HepG2 (cell line): ENCODE results near the gene CMTM4. TPM values are rescaled to one million over a fixed set of nuclear protein-coding genes. Genes with fewer than 3 reads are reported as not detected.
A peak's percentile ranks its signal among the peaks of the same experiment; 100 is the strongest.

Experiments
- ATRX ChIP-seq: sonication (generic); formaldehyde crosslinking; IDR thresholded peaks from 2 replicates; pipeline ENCODE4 v1.4.0; 2020; ENCODE audit warnings: missing genetic modification reagents, borderline replicate concordance
- EZH2 ChIP-seq: conservative IDR thresholded peaks from 2 replicates; pipeline ENCODE4 v1.6.1; 2012; ENCODE audit warnings: mild to moderate bottlenecking, low read depth, low read length, moderate library complexity
- MED13 ChIP-seq: sonication (generic); formaldehyde crosslinking; IDR thresholded peaks from 2 replicates; pipeline ENCODE4 v1.5.0; 2020; ENCODE audit warnings: missing genetic modification reagents
- POGZ ChIP-seq: sonication (generic); formaldehyde crosslinking; IDR thresholded peaks from 2 replicates; pipeline ENCODE4 v1.4.0; 2020; ENCODE audit warnings: mild to moderate bottlenecking, missing genetic modification reagents
- REPIN1 ChIP-seq: sonication (generic); formaldehyde crosslinking; IDR thresholded peaks from 2 replicates; pipeline ENCODE4 v1.8.0; 2022; ENCODE audit warnings: missing genetic modification reagents, low read depth, mild to moderate bottlenecking, borderline replicate concordance
- RFX1 ChIP-seq: fragments of 450-650 bp; IDR thresholded peaks from 2 replicates; pipeline ENCODE4 v1.6.1; 2017
- RNF219 ChIP-seq: sonication (generic); formaldehyde crosslinking; IDR thresholded peaks from 2 replicates; pipeline ENCODE4 v1.5.0; 2020; ENCODE audit warnings: mild to moderate bottlenecking, missing genetic modification reagents
- SSRP1 ChIP-seq: IDR thresholded peaks from 2 replicates; pipeline ENCODE4 v1.6.1; 2016; ENCODE audit warnings: control low read depth
- TEAD3 ChIP-seq: optimal IDR thresholded peaks from 2 replicates; pipeline ENCODE3; 2016; ENCODE audit warnings: borderline replicate concordance
- ZBTB20 ChIP-seq: sonication (generic); formaldehyde crosslinking; IDR thresholded peaks from 2 replicates; pipeline ENCODE4 v1.8.1; 2023; ENCODE audit warnings: missing genetic modification reagents, low read depth, mild to moderate bottlenecking, borderline replicate concordance
- ZNF407 ChIP-seq: sonication (generic); formaldehyde crosslinking; IDR thresholded peaks from one replicate; pipeline ENCODE4 v1.5.1; 2020; ENCODE audit warnings: mild to moderate bottlenecking, missing genetic modification reagents; ENCODE audit errors: not compliant biosample characterization
- ZNF501 ChIP-seq: sonication (generic); formaldehyde crosslinking; IDR thresholded peaks from 2 replicates; pipeline ENCODE4 v1.5.1; 2020; ENCODE audit warnings: mild to moderate bottlenecking, moderate library complexity, missing genetic modification reagents
- ZNF546 ChIP-seq: sonication (generic); formaldehyde crosslinking; conservative IDR thresholded peaks from 2 replicates; pipeline ENCODE4 v1.8.1; 2023; ENCODE audit warnings: mild to moderate bottlenecking, missing genetic modification reagents
- ZNF724P ChIP-seq: sonication (generic); formaldehyde crosslinking; IDR thresholded peaks from 2 replicates; pipeline ENCODE4 v1.8.0; 2022; ENCODE audit warnings: missing genetic modification reagents, borderline replicate concordance
- ZSCAN25 ChIP-seq: sonication (generic); formaldehyde crosslinking; IDR thresholded peaks from 2 replicates; pipeline ENCODE4 v1.8.0; 2022; ENCODE audit warnings: mild to moderate bottlenecking, missing genetic modification reagents
- polyA plus RNA-seq, 8 experiments: library from polyadenylated mRNA; depleted of rRNA in 3 of 8; stranded (reverse) in 7 of 8; unstranded in 1 of 8; fragments of >200 nt; fragmentation: Illumina TruSeq in 4 of 8; extraction: Trizol in 4 of 8; gene quantifications; 2 replicates each; pipeline versions ENCODE4 v1.2.1 to v1.2.3, GENCODE V29; 2011 to 2016; ENCODE audit warnings: low read depth in 4 of 8, missing spikeins in 1 of 8, mixed read lengths in 1 of 8; ENCODE audit not compliant: insufficient read depth in 1 of 8
- total RNA-seq, 5 experiments: library from RNA; depleted of rRNA; stranded (reverse); fragments of >200 nt; fragmentation: Illumina TruSeq; extraction: Trizol; gene quantifications; 2 replicates each; pipeline ENCODE4 v1.2.3, GENCODE V29; 2016; ENCODE audit warnings: low read depth in 1 of 5
- TF ChIP-seq, protein P1 (sequence below): sonication (generic); formaldehyde crosslinking; IDR thresholded peaks from 2 replicates; pipeline ENCODE4 v1.8.1; 2023; ENCODE audit warnings: mild to moderate bottlenecking, missing genetic modification reagents, borderline replicate concordance
- TF ChIP-seq, protein P2 (sequence below): sonication (generic); formaldehyde crosslinking; IDR thresholded peaks from 2 replicates; pipeline ENCODE4 v1.4.0; 2020; ENCODE audit warnings: mild to moderate bottlenecking, missing genetic modification reagents, borderline replicate concordance

CMTM4 gene
- total and polyA plus RNA-seq, 2 of the 13 experiments (the other 11 are each of a cell fraction or from before 2014, with no cell fraction given) = 32.0 to 36.3 TPM

DNA sequence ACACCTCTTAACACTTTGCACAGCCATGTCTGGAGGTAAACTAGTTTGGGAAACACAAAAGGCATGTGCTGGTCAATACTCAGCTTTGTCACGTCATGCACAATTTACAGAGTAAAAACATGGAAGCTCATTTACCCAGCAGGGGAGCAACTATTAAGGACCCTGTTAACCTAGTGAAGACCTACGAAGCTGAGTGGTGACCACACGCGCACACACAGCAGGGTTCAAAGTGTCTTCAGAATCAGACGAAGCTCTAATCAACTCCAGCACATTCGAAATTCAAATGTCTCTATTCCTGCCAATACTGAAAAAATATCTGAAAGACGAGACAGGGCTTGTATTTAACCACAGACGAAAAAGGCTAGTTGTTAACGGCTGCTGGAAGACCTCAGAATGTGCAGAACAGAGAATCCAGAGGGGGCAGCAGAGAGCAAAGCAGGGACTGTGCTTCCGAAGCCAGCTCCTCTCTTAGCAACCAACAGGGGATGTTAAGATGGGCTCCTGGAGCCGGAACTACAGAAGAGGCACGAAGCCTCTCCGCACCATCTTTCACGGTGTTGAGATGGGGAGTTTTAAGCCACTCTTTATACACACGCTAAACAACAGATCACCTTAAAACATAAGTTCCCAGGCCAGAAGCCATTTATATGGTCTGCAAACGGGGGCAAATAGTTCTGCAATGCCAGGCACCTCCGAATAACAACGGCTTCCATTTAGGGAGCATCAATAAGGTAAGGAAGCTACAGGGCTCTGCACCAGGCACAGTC, 45.7 kb downstream of the CMTM4 start (continued):
- TF ChIP-seq, protein P1, sequence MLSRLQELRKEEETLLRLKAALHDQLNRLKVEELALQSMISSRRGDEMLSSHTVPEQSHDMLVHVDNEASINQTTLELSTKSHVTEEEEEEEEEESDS = no peak
- TF ChIP-seq EZH2 (no peak), RNF219 (no peak), ATRX (CRISPR knock-in tag) (no peak), ZSCAN25 (no peak), ZBTB20 (CRISPR knock-in tag) (no peak), ZNF546 (CRISPR knock-in tag) (no peak), SSRP1 (CRISPR knock-in tag) (peak; percentile 61; the same call in 1 of the 2 replicates), ZNF407 (CRISPR knock-in tag) (no peak), ZNF724P (peak; percentile 99), MED13 (CRISPR knock-in tag) (no peak), REPIN1 (0 out of 2 replicates have a peak, but pooled peaks have one; percentile 35), POGZ (CRISPR knock-in tag) (no peak), RFX1 (peak; percentile 22; the same call in 1 of the 2 replicates), TEAD3 (CRISPR knock-in tag) (peak; percentile 74), ZNF501 (CRISPR knock-in tag) (peak; percentile 68)
- TF ChIP-seq, protein P2, sequence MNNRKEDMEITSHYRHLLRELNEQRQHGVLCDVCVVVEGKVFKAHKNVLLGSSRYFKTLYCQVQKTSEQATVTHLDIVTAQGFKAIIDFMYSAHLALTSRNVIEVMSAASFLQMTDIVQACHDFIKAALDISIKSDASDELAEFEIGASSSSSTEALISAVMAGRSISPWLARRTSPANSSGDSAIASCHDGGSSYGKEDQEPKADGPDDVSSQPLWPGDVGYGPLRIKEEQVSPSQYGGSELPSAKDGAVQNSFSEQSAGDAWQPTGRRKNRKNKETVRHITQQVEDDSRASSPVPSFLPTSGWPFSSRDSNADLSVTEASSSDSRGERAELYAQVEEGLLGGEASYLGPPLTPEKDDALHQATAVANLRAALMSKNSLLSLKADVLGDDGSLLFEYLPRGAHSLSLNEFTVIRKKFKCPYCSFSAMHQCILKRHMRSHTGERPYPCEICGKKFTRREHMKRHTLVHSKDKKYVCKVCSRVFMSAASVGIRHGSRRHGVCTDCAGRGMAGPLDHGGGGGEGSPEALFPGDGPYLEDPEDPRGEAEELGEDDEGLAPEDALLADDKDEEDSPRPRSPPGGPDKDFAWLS = 0 out of 2 replicates have a peak, but pooled peaks have one; percentile 39
